GOT3 (cell line): ENCODE measurements around the gene ADAMTS12.
"Not testable (repeated sequence)": the region's sequence is repeated elsewhere in the genome, so short reads cannot be mapped to it uniquely, and the experiment has no call there.

Source experiments
- DNase-seq: peaks from one replicate; lab custom pipeline; 2025; ENCODE audit warnings: mixed read lengths; lab: John Stamatoyannopoulos, UW

Gene ADAMTS12

DNA sequence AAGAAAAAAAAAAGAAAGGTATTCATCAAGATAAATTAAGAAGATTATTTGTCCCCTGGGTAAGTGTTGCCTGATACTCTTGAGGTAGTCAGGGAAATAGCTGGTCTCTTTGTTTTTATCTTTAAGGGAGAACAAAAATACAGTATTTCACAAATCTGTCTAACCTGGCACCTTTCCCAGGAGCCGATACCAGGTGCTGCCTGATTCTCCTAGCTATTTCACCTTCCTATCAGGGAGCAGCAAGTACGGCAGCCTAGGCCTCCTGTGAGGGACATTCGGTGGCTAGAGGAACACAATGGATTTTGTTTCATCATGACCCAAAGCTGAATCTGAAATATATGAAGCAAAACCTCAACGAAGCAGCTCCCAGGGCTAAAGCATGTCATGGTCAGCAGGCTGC lies 365.0 kb downstream of the ADAMTS12 start:
- no peak for DNase-seq

DNA sequence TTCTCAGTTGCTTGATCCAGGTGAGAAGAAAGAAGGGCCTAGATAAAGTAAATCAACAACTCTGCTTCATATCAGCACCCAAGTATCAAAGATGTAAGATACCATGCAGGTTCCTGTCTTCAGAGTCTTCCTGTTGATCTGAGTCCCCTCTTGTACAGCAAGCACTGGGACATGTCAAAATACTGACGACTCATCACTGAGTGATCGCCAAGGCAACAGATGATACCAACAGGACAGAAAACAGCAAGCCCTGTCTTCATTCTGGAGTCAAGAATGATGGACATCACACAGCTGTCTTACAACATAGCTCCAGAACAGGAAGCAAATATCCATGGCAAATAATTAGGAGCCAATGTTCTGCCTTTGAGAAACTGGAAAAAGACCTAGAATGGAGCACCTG lies 367.3 kb downstream of the ADAMTS12 start:
- DNase-seq, result no peak

DNA sequence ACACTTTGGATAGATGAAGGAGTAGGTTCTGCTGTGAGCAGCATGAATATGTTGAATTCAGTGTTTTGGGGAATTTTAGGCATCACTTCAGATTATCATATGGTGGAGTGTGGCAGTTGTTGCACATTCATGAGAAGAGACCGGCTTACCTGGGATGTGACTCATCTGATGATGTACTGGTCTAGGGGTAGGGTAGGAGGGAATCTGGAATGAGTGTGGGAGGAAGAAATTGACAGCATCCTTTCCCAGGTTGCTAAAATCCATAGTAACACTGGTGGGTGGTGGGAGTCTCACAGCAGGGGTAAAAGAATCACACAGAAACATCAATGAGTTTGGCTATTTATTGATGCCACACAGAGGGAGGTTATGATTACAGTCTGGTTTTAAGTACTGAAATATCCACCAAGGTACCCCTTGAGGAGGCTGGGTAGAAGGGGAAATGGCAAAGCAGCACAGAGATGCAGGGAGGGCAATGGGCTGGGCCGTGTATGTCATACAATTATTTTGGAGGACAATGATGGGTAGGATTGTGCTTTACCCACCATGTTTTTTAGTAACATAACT lies 368.5 kb downstream of the ADAMTS12 start:
- DNase-seq, result no peak

DNA sequence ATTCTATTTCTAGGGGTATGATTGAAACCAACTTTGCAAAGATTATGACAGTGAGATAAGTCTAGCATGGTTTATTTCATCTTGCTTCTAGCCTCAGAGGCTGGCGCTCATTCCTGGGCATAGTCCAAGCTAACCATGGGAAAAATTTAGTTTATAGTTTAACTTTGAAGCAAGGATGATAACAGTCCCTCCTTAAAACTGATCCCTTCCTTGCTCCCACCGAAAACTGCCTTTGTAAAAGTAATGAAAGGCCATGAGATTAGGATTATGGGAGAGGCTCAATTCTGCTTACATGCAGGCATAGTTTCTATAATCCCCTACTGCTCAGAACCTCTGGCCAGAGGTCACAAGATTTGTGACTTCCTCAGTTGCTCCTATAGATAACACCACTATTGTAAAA lies 375.4 kb downstream of the ADAMTS12 start:
- DNase-seq, result no peak

DNA sequence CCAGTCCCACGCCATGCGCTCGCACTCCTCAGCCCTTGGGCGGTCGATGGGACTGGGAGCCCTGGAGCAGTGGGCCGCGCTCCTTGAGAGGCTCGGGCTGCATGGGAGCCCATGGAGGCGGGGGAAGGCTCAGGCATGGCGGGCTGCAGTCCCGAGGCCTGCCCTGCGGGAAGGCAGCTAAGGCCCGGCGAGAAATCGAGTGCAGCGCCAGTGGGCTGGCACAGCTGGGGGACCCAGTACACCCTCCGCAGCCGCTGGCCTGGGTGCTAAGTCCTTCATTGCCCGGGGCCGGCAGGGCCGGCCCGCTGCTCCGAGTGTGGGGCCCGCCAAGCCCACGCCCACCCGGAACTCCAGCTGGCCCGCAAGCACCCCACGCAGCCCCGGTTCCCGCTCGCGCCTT lies 376.4 kb downstream of the ADAMTS12 start:
- not testable (repeated sequence) for DNase-seq

DNA sequence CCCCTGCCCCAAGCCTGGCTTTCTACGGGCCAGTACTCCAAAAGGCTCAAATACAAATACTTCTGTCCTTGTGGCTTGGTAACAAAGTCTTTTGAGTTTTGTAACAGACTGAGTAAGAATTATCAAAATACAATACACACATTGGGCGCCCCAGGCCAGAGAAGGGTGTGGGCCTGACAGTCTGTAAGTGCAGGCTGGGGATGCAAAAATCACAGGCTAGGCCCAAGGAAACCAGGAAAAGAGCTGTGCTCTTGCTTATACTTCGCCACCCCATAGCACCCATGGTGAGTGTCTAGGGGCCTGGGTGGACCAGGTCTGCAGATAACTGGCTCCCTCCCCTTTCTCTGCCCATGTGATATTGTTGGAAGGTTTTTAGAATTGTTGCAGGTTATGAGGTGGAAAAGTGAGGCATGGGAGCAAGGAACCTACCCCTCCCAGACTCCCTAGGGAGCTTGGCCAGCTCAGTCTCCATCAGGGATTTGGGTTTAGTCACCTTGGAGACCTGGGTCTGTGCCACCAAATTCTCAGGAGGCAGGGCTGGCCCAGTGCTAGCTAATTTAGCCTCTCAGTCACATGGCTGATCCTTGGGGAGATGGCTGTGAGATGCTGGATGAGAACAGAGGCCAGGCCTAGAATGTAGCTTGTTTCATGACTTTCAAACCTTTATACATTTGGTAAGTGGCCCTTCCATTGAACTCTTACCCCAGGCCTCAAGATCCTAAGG lies 378.2 kb downstream of the ADAMTS12 start:
- DNase-seq, result no peak

DNA sequence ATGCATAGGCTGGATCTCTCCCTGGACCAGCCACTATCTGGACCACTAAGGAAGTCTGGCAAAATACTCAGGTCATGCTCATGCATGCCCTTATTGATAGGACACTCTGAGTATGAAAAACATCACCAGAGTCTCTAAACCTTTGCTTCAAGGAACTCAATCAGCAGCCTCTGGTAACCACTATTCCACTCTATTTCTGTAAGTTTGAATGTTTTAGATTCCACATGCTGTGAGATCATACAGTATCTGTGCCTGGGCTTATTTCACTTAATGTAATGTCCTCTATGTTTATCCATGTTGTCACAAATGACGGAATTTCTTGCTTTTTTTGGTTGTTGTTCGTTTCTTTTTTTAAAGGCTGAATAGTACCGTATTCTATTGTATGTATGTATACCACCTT lies 382.8 kb downstream of the ADAMTS12 start:
- no peak for DNase-seq

DNA sequence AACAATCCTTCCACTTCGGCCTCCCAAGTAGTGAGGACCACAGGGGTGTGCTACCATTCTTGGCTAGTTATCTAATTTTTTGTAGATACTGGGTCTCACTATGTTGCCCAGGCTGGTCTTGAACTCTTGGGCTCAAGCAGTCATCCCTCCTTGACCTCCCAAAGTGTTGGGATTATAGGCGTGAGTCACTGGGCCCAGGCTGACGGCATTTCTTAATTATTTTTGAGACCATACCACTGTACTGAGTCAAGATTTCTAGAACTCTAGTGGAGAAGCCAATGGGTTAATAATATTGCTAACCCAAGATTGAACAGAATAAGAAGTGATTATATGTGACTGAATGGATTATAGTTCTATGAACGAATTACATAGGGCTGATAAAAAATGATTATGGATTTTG lies 384.4 kb downstream of the ADAMTS12 start:
- no peak for DNase-seq

DNA sequence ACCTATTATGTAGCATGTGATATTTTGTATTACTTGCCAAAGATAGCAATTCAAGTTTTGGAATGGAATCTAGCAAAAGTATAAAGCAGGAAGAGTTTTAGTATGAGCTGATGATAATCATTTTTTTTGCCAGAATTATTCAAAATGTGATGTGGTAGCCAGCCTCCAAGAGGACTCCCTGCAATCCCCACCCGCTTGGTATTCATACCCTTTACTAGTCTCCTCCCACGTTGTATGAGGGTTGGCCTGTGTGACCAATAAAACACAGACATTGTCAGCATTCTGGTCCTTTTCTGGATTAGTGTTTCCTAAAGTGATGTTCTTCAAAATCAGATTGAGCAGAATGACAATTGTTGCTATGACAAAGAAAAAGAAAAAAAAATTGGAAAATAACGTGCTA lies 387.2 kb downstream of the ADAMTS12 start:
- DNase-seq, result no peak

DNA sequence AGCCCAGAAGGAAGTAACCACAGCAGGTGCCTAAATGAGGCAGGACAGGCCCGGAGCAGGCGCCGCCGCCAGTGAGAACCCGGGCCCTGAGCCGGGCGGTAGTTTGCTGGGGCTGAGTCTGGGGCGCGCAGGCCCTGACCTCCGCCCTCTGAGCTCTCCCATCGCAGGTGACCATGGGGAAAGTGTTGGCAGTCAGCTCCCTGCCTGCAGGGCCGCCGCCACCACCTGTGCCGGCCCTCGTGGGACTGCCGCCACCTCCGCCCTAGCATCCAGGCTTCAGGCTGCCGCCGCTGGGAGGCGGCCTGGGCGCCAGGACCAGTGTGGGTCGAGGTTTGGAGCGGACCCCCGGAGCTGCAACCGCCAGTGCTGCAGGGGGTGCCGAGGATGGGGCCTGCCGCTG lies 389.9 kb downstream of the ADAMTS12 start:
- DNase-seq, result no peak

DNA sequence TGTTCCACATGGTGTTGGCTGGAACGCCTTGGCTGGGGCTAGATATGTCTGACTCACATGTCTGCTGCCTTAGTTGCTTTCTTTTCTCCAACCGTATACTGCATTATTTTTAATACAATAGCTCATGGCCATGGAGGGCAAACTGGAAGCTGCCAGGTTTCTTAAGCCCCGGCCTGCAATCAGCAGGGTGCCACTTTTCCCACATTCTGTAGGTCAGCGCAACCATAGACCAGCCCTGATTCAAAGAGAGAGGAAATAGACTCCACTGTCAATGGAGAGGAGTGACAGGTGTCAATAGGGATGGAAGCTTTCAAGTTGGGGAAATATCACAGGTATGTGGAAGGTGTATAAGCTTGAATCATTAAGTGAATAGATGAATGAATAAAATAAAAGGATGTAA lies 390.5 kb downstream of the ADAMTS12 start:
- DNase-seq, result no peak

DNA sequence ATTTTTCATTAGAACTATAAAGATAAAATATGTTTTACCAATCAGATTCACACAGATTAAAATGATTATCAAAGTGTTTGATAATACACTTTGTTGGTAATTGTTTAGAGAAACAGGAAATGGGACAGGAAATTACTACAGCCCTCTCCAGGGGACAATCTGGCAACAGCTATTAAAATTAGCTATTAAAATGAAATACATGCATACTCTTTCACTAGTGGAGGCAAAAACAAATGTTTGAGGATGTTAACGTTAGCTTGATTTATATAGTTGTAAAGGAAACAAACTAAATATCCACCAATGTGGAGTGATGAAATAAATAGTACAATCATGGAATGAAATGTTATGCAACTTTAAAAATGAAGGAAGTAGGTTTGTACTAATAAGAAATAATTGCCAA lies 397.3 kb downstream of the ADAMTS12 start:
- DNase-seq, result no peak

DNA sequence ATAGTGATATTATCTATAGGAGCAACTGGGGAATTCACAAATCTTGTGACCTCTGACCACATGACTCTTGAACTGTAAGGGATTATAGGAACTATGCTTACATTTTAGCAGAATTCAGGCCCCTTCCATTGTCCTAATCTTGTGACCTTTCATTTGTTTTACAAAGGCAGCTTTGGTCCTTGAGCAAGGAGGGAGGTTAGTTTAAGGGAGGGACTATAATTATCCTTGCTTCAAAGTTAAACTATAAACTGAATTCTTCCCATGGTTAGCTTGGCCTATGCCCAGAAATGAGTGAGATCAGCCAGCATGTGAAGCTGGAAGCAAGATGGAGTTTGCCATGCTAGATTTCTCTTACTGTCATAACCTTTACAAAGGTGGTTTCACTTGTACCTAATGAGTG lies 399.8 kb downstream of the ADAMTS12 start:
- no peak for DNase-seq

DNA sequence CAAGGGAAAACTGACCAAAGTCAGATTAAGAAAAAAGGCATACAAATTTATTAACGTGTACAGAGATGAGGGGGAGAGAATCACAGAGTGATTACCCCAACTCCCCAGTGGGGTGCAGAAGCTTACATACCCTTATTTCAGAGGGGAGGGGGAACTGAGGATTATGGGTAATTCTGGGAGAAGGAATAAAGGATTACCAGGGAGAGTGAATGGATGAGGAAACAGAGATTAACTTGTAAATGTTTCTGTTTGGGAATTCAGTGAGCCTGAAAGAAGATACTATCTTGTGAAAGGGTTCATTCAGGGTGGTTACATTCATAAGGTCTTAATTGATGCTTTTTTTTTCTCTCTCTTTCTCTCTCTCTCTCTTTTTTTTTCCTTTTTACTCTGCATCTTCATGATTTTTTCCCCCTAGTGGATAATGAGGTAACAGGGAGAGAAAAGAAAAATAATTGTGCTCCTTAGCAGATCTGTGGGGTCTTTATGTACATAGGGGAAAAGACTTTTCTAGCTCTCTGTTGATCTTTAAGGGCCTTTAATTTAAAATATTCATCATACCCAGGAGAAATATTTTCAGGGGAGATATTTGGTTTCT lies 401.6 kb downstream of the ADAMTS12 start:
- no peak for DNase-seq

DNA sequence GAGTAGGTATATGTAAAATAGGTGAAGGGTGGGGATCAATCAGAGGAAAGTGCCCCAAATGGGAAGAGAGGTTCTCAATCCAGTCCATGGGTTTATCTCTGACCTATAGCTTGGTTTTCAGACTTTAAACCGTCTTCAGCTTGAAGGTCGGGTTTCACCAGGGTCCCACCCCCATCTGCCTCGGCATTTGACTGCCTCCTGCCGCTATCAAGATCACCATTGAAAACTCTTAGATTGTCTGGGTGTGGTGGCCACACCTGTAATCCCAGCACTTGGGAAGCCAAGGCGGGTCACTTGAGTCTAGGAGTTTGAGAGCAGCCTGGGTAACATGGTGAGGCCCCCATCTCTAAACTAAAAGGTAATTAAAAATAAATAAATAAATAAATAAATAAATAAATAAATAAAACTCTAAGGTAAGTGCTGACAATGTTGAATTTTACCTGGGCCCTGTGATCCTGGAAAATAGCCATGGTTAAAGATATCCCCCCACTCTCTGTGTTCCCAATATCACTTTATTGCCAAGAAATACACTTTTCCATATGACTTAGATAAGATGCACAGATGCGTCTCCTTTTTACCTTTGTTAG lies 402.2 kb downstream of the ADAMTS12 start:
- DNase-seq, result no peak

DNA sequence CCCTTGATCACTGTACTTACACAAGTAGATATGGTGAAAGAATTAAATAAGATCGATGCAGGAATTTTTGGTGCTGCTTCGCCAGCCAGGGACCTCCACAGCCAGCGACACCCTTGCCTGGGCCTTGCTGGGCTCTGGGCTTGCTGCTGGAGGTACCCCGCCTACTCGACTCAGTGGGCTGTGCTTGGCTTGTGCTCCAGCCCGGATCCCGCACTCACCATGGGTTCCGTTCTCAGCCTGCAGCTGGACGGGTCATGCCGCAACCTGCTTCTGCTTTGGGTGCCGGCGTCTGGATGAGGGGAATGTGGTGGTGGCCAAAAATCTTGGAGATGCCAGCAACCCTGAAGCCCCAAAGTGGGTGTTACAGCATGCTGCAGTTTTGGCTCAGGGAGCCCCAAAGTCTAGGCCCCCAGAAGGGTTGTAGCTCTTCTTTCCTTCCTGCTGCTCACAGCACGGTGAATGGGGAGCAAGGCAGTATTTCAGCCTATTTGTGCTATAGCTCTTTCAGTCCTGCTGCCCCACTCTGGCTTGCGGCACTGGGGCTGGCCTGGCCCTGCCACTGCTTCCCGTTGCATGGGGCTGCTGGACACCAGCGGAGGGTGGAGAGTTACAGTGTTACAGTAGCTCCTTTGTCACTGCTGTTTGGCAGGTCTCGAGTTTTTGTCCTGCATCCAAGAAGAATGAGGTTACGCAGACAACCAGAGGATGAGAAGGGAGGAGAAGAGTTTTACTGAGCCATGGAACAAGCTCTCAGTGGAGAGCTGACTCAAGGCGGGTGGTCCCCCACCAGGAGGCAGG lies 403.0 kb downstream of the ADAMTS12 start:
- DNase-seq, result no peak

DNA sequence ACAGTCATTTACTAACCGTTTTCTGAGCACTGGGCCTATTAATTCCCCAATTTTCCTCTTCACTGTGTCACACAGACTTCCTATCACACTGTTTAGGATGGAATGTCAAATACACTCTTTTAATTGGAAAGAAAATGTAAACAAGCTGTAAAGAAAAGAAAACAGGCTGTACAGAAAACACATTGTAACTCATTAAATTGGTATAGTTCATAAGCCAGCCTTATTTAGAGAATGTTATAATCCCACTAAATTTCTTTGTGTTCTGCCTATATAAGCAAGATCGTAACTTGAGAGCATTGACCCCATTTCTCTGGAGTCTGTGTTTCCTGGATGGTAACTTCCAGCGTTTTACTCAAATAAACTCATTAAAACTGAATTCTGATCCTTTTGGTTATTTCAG lies 404.6 kb downstream of the ADAMTS12 start:
- DNase-seq, result no peak

DNA sequence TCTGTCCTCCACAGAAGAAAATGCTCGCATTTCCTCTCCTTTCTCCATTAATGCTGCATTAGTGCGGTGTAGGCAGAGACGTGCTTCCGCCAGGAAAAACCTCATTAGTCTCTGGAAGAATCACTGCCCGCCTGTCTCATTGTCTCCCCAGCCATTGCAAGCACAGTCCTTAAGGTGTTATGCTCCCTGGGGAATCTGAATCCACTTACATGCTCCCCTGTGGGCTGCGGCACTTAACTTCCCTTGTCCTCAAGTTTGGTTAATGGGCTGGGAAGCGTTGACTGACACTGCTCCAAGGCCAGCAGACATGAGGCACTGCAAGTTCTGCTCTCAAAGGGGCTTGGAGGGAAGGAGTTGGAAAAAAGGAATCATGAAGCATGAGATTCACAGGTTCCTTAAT lies 409.5 kb downstream of the ADAMTS12 start:
- no peak for DNase-seq

DNA sequence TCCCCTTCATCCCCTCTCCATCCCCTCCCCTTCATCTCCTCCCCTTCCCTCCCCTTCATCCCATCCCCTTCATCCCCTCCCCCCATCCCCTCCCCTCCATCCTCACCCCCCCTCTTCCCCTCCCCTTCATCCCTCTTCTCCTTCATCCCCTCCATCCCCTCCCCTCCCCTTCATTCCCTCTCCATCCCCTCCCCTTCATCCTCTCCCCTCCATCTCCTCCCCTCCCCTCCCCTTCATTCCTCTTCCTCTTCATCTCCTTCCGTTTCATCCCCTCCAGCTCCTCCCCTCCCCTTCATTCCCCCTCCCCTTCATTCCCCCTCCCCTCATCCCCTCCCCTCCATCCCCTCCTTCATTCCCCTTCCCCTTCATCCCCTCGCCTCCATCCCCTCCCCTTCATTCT lies 410.9 kb downstream of the ADAMTS12 start:
- DNase-seq, result no peak

DNA sequence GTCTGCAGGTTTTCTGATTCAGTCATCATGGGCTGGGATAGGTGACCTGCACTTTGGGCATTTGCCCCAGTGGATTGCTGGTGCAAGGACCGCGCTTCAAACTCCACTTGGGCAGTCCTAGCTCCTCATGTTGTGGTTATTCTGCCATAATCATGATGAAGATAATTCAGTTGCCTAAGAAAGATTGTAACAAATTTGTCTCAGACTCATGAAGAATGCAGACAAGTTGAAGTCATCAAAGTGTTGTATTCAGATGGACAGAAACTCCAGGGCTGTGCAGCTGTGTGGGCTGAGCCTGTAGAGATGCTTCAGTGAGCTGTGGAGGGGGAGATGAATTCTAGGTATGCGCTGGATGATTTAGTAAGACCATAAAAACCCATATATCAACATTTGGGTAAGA lies 412.5 kb downstream of the ADAMTS12 start:
- DNase-seq, result no peak

DNA sequence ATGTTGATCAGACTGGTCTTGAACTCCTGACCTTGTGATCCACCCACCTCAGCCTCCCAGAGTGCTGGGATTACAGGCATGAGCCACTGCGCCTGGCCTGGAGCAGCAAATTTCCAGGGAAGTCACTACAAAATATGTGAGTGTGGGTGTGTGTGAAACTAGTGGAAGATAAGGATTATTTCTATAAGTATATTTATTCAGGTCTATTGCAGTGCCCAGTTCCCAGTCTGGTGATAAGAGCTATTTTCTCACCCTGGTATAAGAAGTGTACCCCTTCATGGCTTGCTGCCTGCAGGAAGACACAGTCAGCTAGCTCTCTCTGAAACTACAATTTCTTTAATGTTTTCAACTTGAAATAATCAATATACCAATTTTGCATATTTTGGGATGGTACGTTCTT lies 414.0 kb downstream of the ADAMTS12 start:
- no peak for DNase-seq

DNA sequence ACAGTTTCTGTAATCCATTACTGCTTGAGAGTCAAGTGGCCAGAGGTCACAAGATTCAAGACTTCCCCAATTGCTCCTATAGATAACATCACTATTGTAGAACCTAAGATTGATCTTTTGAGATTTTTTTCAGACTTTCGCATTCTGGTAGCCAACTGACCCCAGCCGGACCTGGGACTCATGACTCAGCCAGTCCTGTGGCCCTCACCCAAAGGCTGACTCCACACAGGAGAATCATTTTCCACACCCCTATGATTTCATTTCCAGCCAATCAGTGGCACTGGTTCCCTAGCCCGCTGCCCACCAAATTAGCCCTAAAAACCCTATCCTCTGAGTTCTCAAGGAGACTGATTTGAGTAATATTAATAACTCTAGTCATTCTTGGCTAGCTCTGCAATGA lies 414.8 kb downstream of the ADAMTS12 start:
- no peak for DNase-seq

DNA sequence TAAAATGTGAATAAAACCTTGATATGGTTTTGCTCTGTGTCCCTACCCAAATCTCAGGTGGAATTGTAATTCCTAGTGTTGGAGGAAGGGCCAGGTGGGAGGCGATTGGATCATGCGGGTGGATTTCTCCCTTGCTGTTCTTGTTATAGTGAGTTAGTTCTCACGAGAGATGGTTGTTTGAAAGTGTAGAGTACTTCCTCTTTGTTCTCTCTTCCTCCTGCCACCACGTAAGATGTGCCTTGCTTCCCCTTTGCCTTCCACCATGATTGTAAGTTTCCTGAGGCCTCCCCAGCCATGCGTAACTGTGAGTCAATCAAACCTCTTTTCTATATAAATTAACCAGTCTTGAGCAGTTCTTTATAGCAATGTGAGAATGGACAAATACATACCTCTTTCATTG lies 416.1 kb downstream of the ADAMTS12 start:
- DNase-seq, result no peak
